GM10847 (cell line): ENCODE measurements around the gene BRSK2.

Experiments used
- POLR2A ChIP-seq: IDR thresholded peaks from 2 replicates; pipeline ENCODE4 v1.6.1; 2011; ENCODE audit not compliant: insufficient read length; ENCODE audit errors: extremely low read depth

The BRSK2 gene

DNA sequence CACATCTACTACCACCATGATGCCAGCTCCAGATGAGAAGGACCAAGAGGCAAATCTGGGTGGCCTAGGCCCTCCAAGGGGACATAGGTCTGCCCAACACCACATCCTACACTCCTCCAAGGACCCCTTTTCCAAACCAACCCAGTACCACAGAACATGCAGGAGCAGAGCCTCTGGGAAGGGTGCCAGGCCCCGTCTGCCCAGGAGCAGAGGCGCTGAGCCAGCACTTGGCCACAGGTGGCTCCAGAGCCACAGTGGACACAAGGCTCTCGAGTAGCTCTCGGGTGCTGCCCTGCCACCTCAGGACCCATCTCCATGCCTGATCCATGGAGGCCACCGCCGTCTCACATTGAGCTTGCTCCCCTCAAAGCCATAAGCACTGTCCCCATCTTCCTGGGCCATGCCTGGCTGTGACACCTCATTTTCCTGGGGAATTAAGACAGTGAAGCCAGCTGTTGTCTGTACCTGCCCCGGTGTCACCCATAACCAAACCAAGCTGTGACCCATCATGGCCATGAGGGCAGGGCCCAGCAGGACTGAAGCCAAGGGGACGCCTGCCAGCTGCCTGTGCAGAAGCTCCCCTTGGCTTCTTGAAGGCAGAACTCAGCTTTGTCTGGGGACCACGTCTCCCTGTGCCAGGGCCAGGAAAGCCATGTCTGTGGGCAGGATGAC lies 89.4 kb downstream of the BRSK2 start:
- TF ChIP-seq POLR2A, result no peak

GRCh38 chr11:1479678-1480118 lies 90.0 kb downstream of the BRSK2 start:
- no peak for TF ChIP-seq POLR2A

DNA sequence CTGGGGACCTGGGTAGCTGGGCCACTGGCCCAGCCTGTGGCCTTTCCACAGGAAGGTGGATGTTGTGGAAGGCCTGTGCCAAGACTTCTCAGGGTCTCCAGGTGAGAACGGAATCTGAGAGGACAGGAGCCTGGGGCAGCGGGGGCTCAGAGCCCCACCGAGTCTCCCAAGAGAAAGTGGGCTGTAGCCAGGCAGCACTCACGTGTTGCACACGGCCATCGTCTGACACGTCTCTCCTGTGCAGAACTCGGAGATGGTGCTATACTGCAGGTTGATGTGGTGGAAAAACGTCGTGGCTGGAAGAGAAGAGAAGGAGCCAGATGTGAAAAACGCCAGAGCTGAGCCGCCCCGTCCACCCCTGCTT lies 90.4 kb downstream of the BRSK2 start:
- TF ChIP-seq POLR2A, result no peak

DNA sequence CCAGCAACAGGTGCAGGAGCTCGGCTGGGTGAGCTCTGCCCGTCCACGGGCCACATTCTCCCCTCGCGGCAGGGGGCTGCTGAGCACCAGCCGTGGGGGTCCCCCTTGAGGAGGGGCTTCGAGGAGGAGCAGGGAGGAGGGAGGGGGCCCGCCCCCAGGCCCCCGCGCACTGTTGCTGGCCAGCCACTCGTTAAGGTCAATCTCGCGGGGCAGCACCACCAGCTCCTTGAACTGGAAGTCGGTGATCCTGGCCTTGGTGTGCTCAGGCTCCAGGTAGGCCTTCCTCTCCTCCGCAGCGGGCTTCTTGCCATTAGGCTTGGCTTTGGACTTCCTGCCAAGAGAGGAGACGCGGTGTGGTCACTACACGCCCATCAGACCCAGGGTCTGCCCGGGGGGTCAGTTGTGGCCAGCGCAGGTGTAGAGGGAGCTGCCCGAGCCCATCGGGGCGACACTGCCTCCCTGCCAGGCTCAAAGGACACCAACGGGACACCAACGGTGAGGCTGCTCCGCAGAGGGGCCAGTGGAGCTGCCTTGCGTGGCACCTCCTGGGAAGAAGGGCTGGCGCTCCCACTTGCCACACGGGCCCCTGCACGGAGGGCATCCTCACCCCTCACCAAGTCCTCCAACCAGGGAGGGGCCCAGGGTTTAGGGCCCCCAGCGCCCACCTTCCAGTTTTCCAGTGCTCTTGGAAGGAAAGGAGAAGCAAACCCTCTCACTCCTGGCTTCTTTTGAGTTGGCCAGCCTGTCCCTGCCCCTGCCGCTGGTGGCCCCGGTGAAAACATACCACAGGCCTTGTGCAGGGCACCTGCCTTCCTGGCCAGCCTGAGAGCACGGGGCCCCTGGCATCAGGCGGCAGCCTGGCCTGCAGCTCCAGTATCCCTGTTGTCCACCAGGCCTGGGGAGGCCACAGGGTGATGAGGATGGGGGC lies 91.1 kb downstream of the BRSK2 start:
- TF ChIP-seq POLR2A, result no peak

DNA sequence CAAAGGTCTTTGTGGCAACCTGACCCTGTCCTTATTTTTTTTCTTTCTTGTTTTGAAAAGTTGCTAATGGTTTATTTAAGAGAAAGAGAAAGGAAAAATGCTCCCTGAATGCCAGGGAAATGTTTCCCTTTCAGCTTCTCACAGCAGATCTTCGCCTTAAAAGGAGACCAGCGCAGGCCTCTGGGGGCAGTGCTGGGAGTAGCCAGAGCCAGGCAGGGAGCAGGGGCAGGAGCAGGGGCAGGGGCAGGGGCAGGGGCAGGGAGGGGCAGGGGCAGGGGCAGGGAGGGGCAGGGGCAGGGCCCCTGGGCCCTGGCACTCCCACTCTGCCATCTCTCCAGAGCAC lies 91.7 kb downstream of the BRSK2 start:
- no peak for TF ChIP-seq POLR2A

DNA sequence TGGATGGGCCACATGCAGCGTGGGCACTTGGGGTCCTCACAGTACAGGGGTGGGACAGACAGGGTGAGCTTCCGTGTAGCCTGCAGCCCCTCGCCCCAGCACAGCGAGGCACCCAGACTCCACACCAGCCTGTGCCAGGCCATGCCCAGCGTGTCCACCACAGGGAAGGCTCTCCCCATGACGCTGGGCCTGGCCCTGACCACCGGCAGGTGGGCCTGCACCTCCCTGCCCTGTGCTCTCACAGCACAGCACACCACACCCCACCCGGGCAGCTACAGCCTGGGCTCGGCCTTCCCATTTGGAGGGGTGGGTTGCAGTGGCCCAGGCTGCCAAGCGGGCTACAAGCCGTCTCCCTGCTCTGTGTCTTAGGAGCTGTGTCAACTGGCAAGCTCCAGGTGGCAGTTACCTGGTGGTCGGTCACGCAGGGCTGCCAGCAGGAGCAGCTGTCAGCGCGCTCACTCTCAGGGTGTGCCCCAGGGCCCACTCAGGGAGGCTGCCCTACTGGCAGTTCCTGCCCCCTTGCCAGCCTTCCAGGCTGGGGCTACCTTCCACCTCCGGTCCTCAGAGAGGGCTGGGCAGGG lies 92.2 kb downstream of the BRSK2 start:
- TF ChIP-seq POLR2A, result no peak

- no peak for TF ChIP-seq POLR2A
These were observed 93.1 kb downstream of the BRSK2 start for GRCh38 chr11:1482581-1483444.

GRCh38 chr11:1483445-1483961 lies 93.8 kb downstream of the BRSK2 start:
- TF ChIP-seq POLR2A, result no peak

- no peak for TF ChIP-seq POLR2A
These were observed 94.4 kb downstream of the BRSK2 start for GRCh38 chr11:1484061-1484671.

DNA sequence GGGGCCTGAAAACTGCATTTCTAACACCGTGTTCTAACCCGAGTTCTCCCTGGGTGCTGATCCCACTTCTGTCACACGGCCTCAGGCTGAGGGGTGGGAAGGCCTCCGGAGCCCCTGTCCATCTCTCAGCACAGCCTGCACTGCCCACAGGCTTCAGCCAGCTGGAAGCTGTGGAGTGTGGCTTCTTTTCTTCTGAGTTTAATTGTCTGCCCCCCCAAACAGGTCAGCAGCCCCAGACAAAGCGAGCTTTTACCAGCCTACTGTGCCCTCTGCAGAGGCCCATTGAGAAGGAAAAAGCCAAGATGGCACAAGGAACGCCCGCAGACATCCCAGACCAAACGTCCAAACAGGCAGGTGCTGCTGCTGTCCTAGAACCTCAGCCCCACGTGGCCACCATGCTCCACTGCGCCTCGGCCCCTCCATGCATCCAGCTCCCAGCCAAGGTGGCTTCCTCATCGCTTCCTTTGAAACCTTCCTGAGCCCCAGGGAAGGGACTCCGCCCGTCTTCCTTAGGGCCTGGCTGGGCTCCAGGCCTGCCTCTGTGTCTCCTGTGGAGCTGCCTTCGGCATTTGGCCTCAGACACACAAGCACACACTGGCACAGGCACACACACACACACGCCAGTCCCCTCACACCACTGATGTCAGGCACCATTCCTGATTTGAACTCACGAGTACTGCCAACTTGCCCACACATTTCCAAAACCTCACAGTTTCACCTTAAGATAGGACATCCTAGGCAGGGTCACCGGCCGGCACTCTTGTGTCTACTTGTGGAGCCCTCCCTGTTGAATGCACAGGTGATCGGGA lies 95.2 kb downstream of the BRSK2 start:
- TF ChIP-seq POLR2A, result no peak

- no peak for TF ChIP-seq POLR2A
These were observed 95.8 kb downstream of the BRSK2 start for GRCh38 chr11:1485504-1485885.

GRCh38 chr11:1486054-1486825 lies 96.5 kb downstream of the BRSK2 start, which contains the start of gene MOB2:
Gene MOB2, minus strand, starts transcription at chr11:1486779. Its CDS starts 223 bp downstream, at chr11:1486556.
- no peak for TF ChIP-seq POLR2A
